Daoy (cell line): ENCODE measurements around the gene NFATC1. TPM values are rescaled to one million over a fixed set of nuclear protein-coding genes. Genes with fewer than 3 reads are reported as not detected.
"Not testable (repeated sequence)": the region's sequence is repeated elsewhere in the genome, so short reads cannot be mapped to it uniquely, and the experiment has no call there.

Experiments
- DNase-seq: peaks from one replicate; pipeline ENCODE4 v3.0.0-alpha.2; 2015; ENCODE audit warnings: low read depth
- total RNA-seq: library from RNA; depleted of rRNA; stranded (reverse); fragments of >200 nt; shearing (Covaris generic); gene quantifications from 2 replicates; pipeline ENCODE4 v1.2.3, GENCODE V29; 2014

The NFATC1 gene
- total RNA-seq, 1 experiment from 2014 or later: 1.5 TPM

- DNase-seq: no peak
Observed at GRCh38 chr18:79489051-79489898, 93.5 kb downstream of the NFATC1 start.

GRCh38 chr18:79489899-79490625 lies 94.3 kb downstream of the NFATC1 start:
- DNase-seq: no peak

- DNase-seq: no peak
Observed at GRCh38 chr18:79490626-79491041, 94.9 kb downstream of the NFATC1 start.

GRCh38 chr18:79491081-79491551 lies 95.4 kb downstream of the NFATC1 start:
- DNase-seq: no peak

GRCh38 chr18:79493211-79493800 lies 97.6 kb downstream of the NFATC1 start:
- no peak for DNase-seq

GRCh38 chr18:79493801-79494211 lies 98.1 kb downstream of the NFATC1 start:
- no peak for DNase-seq

GRCh38 chr18:79494936-79495335 lies 99.2 kb downstream of the NFATC1 start:
- DNase-seq: no peak

- DNase-seq: no peak
Observed at GRCh38 chr18:79495591-79496071, 99.9 kb downstream of the NFATC1 start.

GRCh38 chr18:79496237-79496977 lies 100.7 kb downstream of the NFATC1 start:
- no peak for DNase-seq

GRCh38 chr18:79496978-79497637 lies 101.4 kb downstream of the NFATC1 start:
- no peak for DNase-seq

GRCh38 chr18:79497638-79498081 lies 101.9 kb downstream of the NFATC1 start:
- no peak for DNase-seq

- no peak for DNase-seq
Observed at GRCh38 chr18:79498662-79499061, 102.9 kb downstream of the NFATC1 start.

- no peak for DNase-seq
Observed at GRCh38 chr18:79501006-79501405, 105.3 kb downstream of the NFATC1 start.

GRCh38 chr18:79502782-79503181 lies 107.1 kb downstream of the NFATC1 start:
- DNase-seq: no peak

GRCh38 chr18:79503406-79503805 lies 107.7 kb downstream of the NFATC1 start:
- DNase-seq: no peak

GRCh38 chr18:79504034-79504433 lies 108.3 kb downstream of the NFATC1 start:
- DNase-seq: no peak

GRCh38 chr18:79504495-79504894 lies 108.8 kb downstream of the NFATC1 start:
- DNase-seq: not testable (repeated sequence)

- DNase-seq: not testable (repeated sequence)
Observed at GRCh38 chr18:79505465-79505864, 109.7 kb downstream of the NFATC1 start.

GRCh38 chr18:79506191-79507075 lies 110.7 kb downstream of the NFATC1 start:
- DNase-seq: no peak

GRCh38 chr18:79507076-79507545 lies 111.4 kb downstream of the NFATC1 start:
- DNase-seq: peak; percentile 74
